ENCODE data around the gene SF3B1. TPM values are rescaled to one million over a fixed set of nuclear protein-coding genes. Genes with fewer than 3 reads are reported as not detected.

The SF3B1 gene
- total RNA-seq, 1 donor from 2014 or later, result 141 TPM

DNA sequence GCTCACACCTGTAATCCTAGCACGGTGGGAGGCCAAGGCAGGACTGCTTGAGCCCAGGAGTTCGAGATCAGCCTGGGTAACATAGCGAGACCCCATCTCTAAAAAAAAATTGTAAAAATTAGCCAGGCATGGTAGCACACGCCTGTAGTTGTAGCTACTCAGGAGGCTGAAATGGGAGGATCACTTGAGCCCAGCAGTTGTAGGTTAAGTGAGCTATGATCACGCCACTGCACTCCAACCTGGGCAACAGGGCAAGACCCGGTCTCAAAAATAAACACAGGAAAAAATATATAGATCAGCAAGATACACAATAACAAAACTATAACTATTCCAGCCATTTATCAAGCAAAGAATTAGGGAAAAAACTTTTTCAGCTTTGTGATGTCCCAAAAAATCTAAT lies 3.0 kb downstream of the SF3B1 start:
- FAIRE-seq (no peak), DNase-seq (ENCODE audit: low read depth) (no peak)
- H3K27me3 ChIP-seq (ENCODE audit: control insufficient read depth, insufficient read depth, low read length), result no peaks in the 10 kb centered on the region
- no peaks in the 10 kb centered on the region for H3K36me3 ChIP-seq (ENCODE audit: control insufficient read depth, insufficient read depth, low read length)
- H3K4me3 ChIP-seq (ENCODE audit: low read depth, low read length), result no peak overlapping the region
- TF ChIP-seq, protein P1, sequence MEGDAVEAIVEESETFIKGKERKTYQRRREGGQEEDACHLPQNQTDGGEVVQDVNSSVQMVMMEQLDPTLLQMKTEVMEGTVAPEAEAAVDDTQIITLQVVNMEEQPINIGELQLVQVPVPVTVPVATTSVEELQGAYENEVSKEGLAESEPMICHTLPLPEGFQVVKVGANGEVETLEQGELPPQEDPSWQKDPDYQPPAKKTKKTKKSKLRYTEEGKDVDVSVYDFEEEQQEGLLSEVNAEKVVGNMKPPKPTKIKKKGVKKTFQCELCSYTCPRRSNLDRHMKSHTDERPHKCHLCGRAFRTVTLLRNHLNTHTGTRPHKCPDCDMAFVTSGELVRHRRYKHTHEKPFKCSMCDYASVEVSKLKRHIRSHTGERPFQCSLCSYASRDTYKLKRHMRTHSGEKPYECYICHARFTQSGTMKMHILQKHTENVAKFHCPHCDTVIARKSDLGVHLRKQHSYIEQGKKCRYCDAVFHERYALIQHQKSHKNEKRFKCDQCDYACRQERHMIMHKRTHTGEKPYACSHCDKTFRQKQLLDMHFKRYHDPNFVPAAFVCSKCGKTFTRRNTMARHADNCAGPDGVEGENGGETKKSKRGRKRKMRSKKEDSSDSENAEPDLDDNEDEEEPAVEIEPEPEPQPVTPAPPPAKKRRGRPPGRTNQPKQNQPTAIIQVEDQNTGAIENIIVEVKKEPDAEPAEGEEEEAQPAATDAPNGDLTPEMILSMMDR (IDR thresholded peaks at IDR 0.05; ENCODE audit: insufficient read depth, low read length, severe bottlenecking), result no peak

DNA sequence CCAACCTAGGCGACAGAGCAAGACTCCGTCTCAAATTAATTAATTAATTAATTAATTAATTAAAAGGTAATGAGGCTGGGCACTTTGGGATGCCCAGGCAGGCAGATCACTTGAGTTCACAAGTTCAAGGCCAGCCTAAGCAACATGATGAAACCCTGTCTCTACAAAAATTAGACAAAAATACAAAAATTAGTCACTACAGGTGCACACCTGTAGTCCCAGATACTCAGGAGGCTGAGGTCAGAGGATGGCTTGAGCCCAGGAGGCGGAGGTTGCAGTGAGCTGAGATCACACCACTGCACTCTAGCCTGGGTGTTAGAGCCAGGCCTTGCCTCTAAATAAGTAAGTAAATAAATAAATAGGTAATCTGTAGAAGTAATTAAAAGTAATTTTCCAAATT lies 6.8 kb downstream of the SF3B1 start:
- TF ChIP-seq, protein P1 (IDR thresholded peaks at IDR 0.05; ENCODE audit: insufficient read depth, low read length, severe bottlenecking), result no peak
- no peaks in the 10 kb centered on the region for H3K27me3 ChIP-seq (ENCODE audit: control insufficient read depth, insufficient read depth, low read length)
- no peak for FAIRE-seq
- no peak overlapping the region for H3K4me3 ChIP-seq (ENCODE audit: low read depth, low read length)
- no peak for DNase-seq (ENCODE audit: low read depth)
- H3K36me3 ChIP-seq (ENCODE audit: control insufficient read depth, insufficient read depth, low read length), result no peaks in the 10 kb centered on the region

DNA sequence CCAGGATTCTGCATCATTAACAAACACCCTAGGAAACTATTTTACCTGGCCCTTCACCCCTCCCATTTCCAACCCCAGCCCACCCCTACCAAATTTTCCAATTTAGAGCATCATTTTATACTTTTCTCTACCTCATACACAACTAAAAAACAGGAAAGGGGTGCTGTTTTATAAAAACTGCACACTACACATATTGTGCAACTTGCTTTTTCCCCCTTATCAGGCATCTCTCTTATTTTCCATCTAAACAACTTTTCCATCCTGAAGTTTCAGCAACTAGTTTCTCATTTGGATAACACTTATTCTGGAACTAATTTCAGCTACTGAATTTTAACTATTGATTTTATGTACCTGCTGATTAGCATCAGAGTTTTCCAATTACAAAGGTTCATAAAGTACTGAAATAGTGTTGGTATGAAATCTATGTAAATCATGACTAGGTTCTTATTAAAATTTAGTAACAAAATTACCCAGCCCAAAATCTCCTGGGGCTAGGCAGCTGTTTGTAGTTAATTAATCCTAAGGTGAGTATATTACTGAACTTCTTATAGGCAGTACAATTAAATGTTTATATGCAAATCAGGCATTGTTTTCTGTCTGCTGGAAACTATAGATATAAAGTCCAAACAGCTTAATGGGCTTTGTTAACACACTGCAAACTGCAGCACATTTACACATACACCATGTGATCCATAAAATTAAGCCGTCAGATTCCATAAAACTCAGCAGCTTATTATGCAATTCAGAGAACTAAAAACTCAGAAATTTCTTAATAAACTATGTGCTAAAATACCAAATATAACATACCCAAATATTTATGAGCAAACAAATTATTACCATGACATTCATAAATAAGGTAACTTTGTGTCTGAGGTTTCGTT lies 7.9 kb downstream of the SF3B1 start:
- H3K27me3 ChIP-seq (ENCODE audit: control insufficient read depth, insufficient read depth, low read length), result no peaks in the 10 kb centered on the region
- TF ChIP-seq, protein P1 (IDR thresholded peaks at IDR 0.05; ENCODE audit: insufficient read depth, low read length, severe bottlenecking), result no peak
- FAIRE-seq, result no peak
- H3K36me3 ChIP-seq (ENCODE audit: control insufficient read depth, insufficient read depth, low read length), result no peaks in the 10 kb centered on the region
- no peak for DNase-seq (ENCODE audit: low read depth)
- no peak overlapping the region for H3K4me3 ChIP-seq (ENCODE audit: low read depth, low read length)

DNA sequence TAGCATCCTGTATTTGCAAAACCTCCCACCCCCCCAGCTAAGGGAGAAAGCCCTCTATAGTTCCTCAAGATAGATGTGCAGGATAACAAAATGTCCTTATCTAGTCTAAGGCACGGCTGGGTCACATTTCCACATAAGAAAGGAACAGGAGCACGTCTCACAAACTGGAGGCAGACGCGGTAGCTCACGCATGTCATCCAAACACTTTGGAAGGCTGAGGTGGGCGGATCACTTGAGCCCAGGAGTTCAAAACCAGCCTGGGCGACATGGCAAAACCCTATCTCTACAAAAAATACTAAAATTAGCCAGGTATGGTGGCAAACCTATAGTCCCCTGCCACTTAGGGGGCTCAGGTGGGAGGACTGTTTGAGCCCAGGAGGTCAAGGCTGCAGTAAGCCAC lies 9.3 kb downstream of the SF3B1 start:
- H3K27me3 ChIP-seq (ENCODE audit: control insufficient read depth, insufficient read depth, low read length), result no peaks in the 10 kb centered on the region
- TF ChIP-seq, protein P1 (IDR thresholded peaks at IDR 0.05; ENCODE audit: insufficient read depth, low read length, severe bottlenecking), result no peak
- H3K4me3 ChIP-seq (ENCODE audit: low read depth, low read length), result no peak overlapping the region
- H3K36me3 ChIP-seq (ENCODE audit: control insufficient read depth, insufficient read depth, low read length), result no peaks in the 10 kb centered on the region
- FAIRE-seq (no peak), DNase-seq (ENCODE audit: low read depth) (no peak)

DNA sequence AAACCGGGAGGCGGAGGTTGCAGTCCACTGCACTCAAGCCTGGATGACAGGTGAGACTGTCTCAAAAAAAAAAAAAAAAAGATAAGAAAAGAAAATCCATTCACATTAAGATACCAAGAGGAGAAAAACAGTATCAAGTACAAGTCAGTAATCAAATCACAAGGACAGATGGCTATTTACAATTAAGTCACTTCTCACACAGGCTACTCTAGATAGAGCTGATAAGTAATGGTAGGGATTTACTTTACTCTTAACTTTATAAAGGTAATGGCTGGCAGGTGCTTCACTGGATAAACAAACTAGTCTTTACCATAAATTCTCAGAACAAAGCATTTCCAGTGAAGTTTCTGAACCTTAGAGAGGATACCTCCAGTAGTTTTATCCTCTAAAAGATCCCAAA lies 11.5 kb downstream of the SF3B1 start:
- H3K36me3 ChIP-seq (ENCODE audit: control insufficient read depth, insufficient read depth, low read length), result peaks cover 3% of the 10 kb centered on the region
- no peak overlapping the region for H3K4me3 ChIP-seq (ENCODE audit: low read depth, low read length)
- TF ChIP-seq, protein P1 (IDR thresholded peaks at IDR 0.05; ENCODE audit: insufficient read depth, low read length, severe bottlenecking), result no peak
- H3K27me3 ChIP-seq (ENCODE audit: control insufficient read depth, insufficient read depth, low read length), result no peaks in the 10 kb centered on the region
- FAIRE-seq (no peak), DNase-seq (ENCODE audit: low read depth) (no peak)

All from bronchial epithelial cell (primary cell).